GM18508 (cell line): ENCODE measurements around the gene RAB6B.

ENCODE experiments used
- ATAC-seq: cut with Tn5 transposase; IDR thresholded peaks from one replicate; pipeline ENCODE4 v1.9.1; 2021; ENCODE audit warnings: moderate number of reproducible peaks; ENCODE audit not compliant: insufficient read depth, unreplicated experiment

RAB6B gene

GRCh38 chr3:133779626-133780203 lies 116.0 kb downstream of the RAB6B start:
- ATAC-seq: no peak

DNA sequence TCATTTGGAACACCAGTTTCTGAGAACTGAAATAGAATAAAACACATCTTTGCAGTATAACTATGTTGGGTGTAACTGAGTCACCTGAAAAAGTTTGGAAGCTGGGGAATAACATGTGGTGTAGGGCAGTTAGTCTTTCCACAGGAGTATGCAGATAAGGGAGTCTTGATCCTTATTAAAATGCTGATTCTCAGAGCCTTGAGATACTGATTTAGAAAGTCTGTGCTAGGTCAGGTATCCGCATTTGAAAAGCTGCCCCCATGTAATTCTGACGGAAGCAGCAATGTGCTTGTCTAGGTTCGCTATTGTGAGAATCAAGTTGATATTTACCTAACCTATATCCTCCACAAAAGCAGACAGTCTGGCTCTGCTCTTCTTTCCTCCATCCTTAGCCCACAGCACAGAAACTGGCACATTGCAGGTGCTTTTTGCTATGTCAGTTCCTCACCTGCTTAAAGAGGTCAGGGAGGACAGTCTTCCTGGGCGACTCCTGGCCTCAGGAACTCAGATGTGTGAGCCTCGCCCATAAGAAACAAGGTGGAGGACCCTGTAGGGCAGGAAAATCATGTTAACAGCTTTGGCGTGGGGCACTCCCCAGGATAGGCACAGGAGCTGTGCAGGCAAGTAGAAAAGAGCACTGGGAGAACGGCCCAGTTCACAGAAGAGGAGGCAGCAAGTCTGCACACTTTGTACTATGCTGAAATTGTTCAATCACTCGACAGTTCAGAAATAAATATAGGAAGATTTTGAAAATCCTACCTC lies 117.7 kb downstream of the RAB6B start:
- no peak for ATAC-seq

DNA sequence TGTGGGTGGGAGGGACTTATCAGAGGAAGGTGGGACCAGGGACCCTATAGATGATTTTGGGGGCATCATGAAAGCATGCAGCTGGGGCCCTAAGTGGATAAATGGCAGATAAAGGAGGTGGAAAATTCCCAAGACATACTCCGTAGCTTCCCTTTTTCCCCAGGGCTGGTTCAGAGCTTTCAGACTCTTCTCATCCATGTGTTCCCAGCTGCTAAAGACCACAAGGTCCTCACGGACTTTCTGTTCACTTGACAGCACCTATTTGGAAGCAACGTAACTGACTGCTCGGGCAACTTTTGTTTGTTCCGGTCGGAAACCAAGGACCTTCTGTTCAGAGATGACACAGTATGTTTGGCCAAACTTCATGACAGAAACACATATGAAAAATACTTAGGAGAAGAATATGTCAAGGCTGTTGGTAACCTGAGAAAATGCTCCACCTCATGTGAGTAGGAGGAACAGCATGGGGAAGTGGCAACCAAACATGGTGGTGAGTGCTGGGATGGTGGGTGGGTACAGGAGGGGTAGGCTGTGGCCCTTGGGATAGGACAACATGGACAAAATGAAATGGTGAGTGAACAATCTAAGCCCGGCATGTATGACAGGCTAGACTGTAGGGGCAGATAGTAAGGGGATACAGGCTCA lies 118.8 kb downstream of the RAB6B start:
- no peak for ATAC-seq

GRCh38 chr3:133775835-133776234 lies 119.8 kb downstream of the RAB6B start:
- no peak for ATAC-seq

- ATAC-seq: no peak
Observed at GRCh38 chr3:133775309-133775708, 120.4 kb downstream of the RAB6B start.
